Esophagus (tissue), 2 donors: ENCODE measurements around the gene PRAMEF13. TPM values are rescaled to one million over a fixed set of nuclear protein-coding genes. Genes with fewer than 3 reads are reported as not detected.
"Not testable (repeated sequence)": the region's sequence is repeated elsewhere in the genome, so short reads cannot be mapped to it uniquely, and the experiment has no call there.

Experiments used
- H3K27ac ChIP-seq, 2 donors: one replicate each; pipeline ENCODE4 v1.5.1; 2013; ENCODE audit warnings: low read depth in 2 of 2, mild to moderate bottlenecking in 2 of 2, inconsistent platforms in 1 of 2, low read length in 1 of 2, moderate library complexity in 1 of 2
- H3K27me3 ChIP-seq, 2 donors: one replicate each; pipeline ENCODE4 v1.6.1; 2013; ENCODE audit warnings: low read length in 2 of 2, control low read depth in 1 of 2, mild to moderate bottlenecking in 1 of 2; ENCODE audit not compliant: insufficient read depth in 2 of 2, control insufficient read depth in 1 of 2
- H3K36me3 ChIP-seq, 2 donors: one replicate each; pipeline ENCODE4 v1.6.1; 2013; ENCODE audit warnings: low read length in 1 of 2; ENCODE audit not compliant: control insufficient read depth in 2 of 2, insufficient read depth in 2 of 2
- H3K4me1 ChIP-seq, 2 donors: one replicate each; pipeline ENCODE4 v1.6.1; 2013; ENCODE audit warnings: low read length in 1 of 2; ENCODE audit not compliant: control insufficient read depth in 2 of 2, insufficient read depth in 2 of 2
- H3K4me3 ChIP-seq, 2 donors: one replicate each; pipeline ENCODE4 v1.5.1; 2013; ENCODE audit warnings: low read length in 2 of 2, mild to moderate bottlenecking in 2 of 2, low read depth in 1 of 2, moderate library complexity in 1 of 2
- H3K9me3 ChIP-seq, 2 donors: one replicate each; pipeline ENCODE4 v1.6.1; 2013; ENCODE audit warnings: mild to moderate bottlenecking in 2 of 2, low read depth in 1 of 2, low read length in 1 of 2, moderate library complexity in 1 of 2; ENCODE audit not compliant: control insufficient read depth in 2 of 2, insufficient read depth in 1 of 2
- WGBS, 2 donors: extraction: QIAGEN DNeasy Blood & Tissue Kit; methylation state at CpG; one replicate each; pipeline ENCODE4 v1.1.7; 2013; 5-methylcytosine and 5-hydroxymethylcytosine counted together
- polyA plus RNA-seq, 2 donors: library from polyadenylated mRNA; stranded (reverse); fragments of 200-250 nt; gene quantifications; one replicate each; pipeline ENCODE4 v1.2.3, GENCODE V29; 2013
- donor health status: healthy with polysubstance abuse.
- donor health status: Bipolar disorder and iron deficiency.

PRAMEF13 gene
- polyA plus RNA-seq, 2 donors: not detected

- not testable (repeated sequence) for H3K27ac ChIP-seq, H3K4me3 ChIP-seq, H3K27me3 ChIP-seq, H3K36me3 ChIP-seq, H3K4me1 ChIP-seq, H3K9me3 ChIP-seq
- WGBS, 2 donors: no CpG with 5 or more reads among the region's 7 CpGs
Observed at GRCh38 chr1:13216619-13217018, 15.4 kb upstream of the PRAMEF13 start.

- WGBS, 2 donors: no CpG with 5 or more reads among the region's 9 CpGs
- H3K4me1 ChIP-seq, H3K27ac ChIP-seq, H3K27me3 ChIP-seq, H3K36me3 ChIP-seq, H3K4me3 ChIP-seq, H3K9me3 ChIP-seq: not testable (repeated sequence)
Observed at GRCh38 chr1:13208712-13209111, 7.5 kb upstream of the PRAMEF13 start.

- H3K36me3 ChIP-seq, H3K9me3 ChIP-seq, H3K4me1 ChIP-seq, H3K27ac ChIP-seq, H3K4me3 ChIP-seq, H3K27me3 ChIP-seq: not testable (repeated sequence)
- WGBS, 2 donors: 73 to 89% methylated on average over 1 of the region's 2 CpGs
Observed at GRCh38 chr1:13171548-13171947, 29.7 kb downstream of the PRAMEF13 start, which contains the start of gene PRAMEF9. Gene PRAMEF9 (plus strand): TSS chr1:13171848. CDS start chr1:13175281, 3,433 bp downstream.

- H3K36me3 ChIP-seq, H3K27ac ChIP-seq, H3K9me3 ChIP-seq, H3K4me1 ChIP-seq, H3K27me3 ChIP-seq, H3K4me3 ChIP-seq: not testable (repeated sequence)
- WGBS, 2 donors: no CpG with 5 or more reads among the region's 8 CpGs
Observed at GRCh38 chr1:13165531-13165930, 35.7 kb downstream of the PRAMEF13 start, which contains the start of gene HNRNPCL4. Gene HNRNPCL4 (minus strand): TSS chr1:13165631. CDS start chr1:13165467, 164 bp downstream.

- not testable (repeated sequence) for H3K36me3 ChIP-seq, H3K27me3 ChIP-seq, H3K27ac ChIP-seq, H3K9me3 ChIP-seq, H3K4me3 ChIP-seq, H3K4me1 ChIP-seq
- 62 to 100% methylated on average over 1 of the region's 5 CpGs for WGBS, 2 donors
Observed at GRCh38 chr1:13155909-13156308, 45.3 kb downstream of the PRAMEF13 start, which contains the start of gene PRAMEF26. Gene PRAMEF26 (minus strand): TSS chr1:13156009. CDS start chr1:13153095, 2,914 bp downstream.

Other genes starting within 250 kb of the PRAMEF13 start
- not detected for gene PRAMEF27, start 144.8 kb downstream of the PRAMEF13 start, polyA plus RNA-seq
- gene HNRNPCL3, start 140.6 kb downstream of the PRAMEF13 start, polyA plus RNA-seq: not detected
- not detected for gene PRAMEF25, start 130.6 kb downstream of the PRAMEF13 start, polyA plus RNA-seq
- not detected for gene HNRNPCL2, start 84.6 kb downstream of the PRAMEF13 start, polyA plus RNA-seq
- not detected for gene PRAMEF26, start 45.4 kb downstream of the PRAMEF13 start, polyA plus RNA-seq
- gene HNRNPCL4, start 35.8 kb downstream of the PRAMEF13 start, polyA plus RNA-seq: not detected
- gene PRAMEF9, start 29.6 kb downstream of the PRAMEF13 start, polyA plus RNA-seq: not detected
- not detected for gene PRAMEF18, start 24.7 kb upstream of the PRAMEF13 start, polyA plus RNA-seq
- gene PRAMEF5, start 52.8 kb upstream of the PRAMEF13 start, polyA plus RNA-seq: not detected
- gene PRAMEF8, start 83.7 kb upstream of the PRAMEF13 start, polyA plus RNA-seq: under 1 TPM in 1 of 2 donors, not detected in 1; 0.01 TPM
- not detected for gene PRAMEF33, start 102.1 kb upstream of the PRAMEF13 start, polyA plus RNA-seq
- not detected for gene PRAMEF15, start 114.2 kb upstream of the PRAMEF13 start, polyA plus RNA-seq
- not detected for gene PRAMEF14, start 145.7 kb upstream of the PRAMEF13 start, polyA plus RNA-seq
- gene PRAMEF19, start 170.5 kb upstream of the PRAMEF13 start, polyA plus RNA-seq: under 1 TPM in 1 of 2 donors, not detected in 1; 0.02 TPM
- not detected for gene PRAMEF17, start 188.2 kb upstream of the PRAMEF13 start, polyA plus RNA-seq
- not detected for gene PRAMEF20, start 209.0 kb upstream of the PRAMEF13 start, polyA plus RNA-seq